OCI-LY3 (cell line): ENCODE results near the gene TRIM26.

Source experiments
- CTCF ChIP-seq: fragments of 200-600, 300-600 bp; sonication (generic); IDR thresholded peaks from 2 replicates; pipeline ENCODE4 v1.5.1; 2014; ENCODE audit warnings: antibody characterized with exemption, low read length, low read depth
- EZH2phosphoT487 ChIP-seq: fragments of 200-600 bp; shearing (Covaris generic); IDR thresholded peaks from 2 replicates; pipeline ENCODE4 v1.6.1; 2018; ENCODE audit warnings: antibody characterized with exemption, mixed run types, low read depth

- TF ChIP-seq CTCF = no peak
- no peak for TF ChIP-seq EZH2phosphoT487
Observed at GRCh38 chr6:30259140-30260035, 46.2 kb upstream of the TRIM26 start.
